BE2C (cell line): Measurements from ENCODE around the gene ADH1A.

Experiments
- DNase-seq: peaks from one replicate; pipeline ENCODE4 v3.0.0-alpha.2; 2020
- H3K27me3 ChIP-seq: fragments of 250-450 bp; sonication (Bioruptor Pico); 2 replicates; pipeline ENCODE4 v1.5.1; 2020; ENCODE audit warnings: mild to moderate bottlenecking
- H3K36me3 ChIP-seq: fragments of 250-450 bp; sonication (Bioruptor Pico); 2 replicates; pipeline ENCODE4 v1.5.1; 2020; ENCODE audit warnings: mild to moderate bottlenecking
- H3K4me1 ChIP-seq: fragments of 250-450 bp; sonication (Bioruptor Pico); 2 replicates; pipeline ENCODE4 v1.5.1; 2020
- H3K4me3 ChIP-seq: 2 replicates; pipeline ENCODE4 v1.5.1; 2011; ENCODE audit warnings: low read depth, low read length
- H3K9me3 ChIP-seq: fragments of 250-450 bp; sonication (Bioruptor Pico); 2 replicates; pipeline ENCODE4 v1.5.1; 2020
- CTCF ChIP-seq: IDR thresholded peaks from 2 replicates; pipeline ENCODE4 v1.5.1; 2012; ENCODE audit warnings: mild to moderate bottlenecking, low read depth, low read length

ADH1A gene

GRCh38 chr4:99315839-99316238 lies 25.1 kb upstream of the ADH1A start:
- Histone ChIP-seq H3K36me3 (no peaks in the 10 kb centered on the region), H3K4me1 (no peaks in the 10 kb centered on the region), H3K9me3 (no peaks in the 10 kb centered on the region), H3K27me3 (no peaks in the 10 kb centered on the region), H3K4me3 (no peak overlapping the region)
- TF ChIP-seq CTCF, result no peak
- no peak for DNase-seq

DNA sequence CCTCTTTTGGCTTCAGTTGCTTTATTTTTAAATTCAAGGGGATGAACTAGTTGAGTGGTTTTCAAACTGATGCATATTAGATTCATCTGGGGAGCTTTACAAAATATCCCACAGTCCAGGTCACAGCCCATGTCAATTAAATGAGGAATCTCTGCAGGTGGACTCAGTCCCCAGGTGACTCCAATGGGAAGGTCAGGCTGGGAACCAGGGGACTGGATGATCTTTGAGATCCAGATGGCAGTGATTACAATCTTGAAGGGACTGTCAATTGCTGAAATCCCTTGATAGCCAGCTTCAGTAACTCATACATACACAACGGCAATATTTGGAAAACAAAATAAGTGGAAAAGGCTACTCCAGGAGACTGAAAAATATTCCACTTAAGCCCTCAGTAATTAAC lies 23.4 kb upstream of the ADH1A start:
- Histone ChIP-seq H3K36me3 (no peaks in the 10 kb centered on the region), H3K4me1 (no peaks in the 10 kb centered on the region), H3K9me3 (no peaks in the 10 kb centered on the region), H3K4me3 (no peak overlapping the region), H3K27me3 (no peaks in the 10 kb centered on the region)
- no peak for TF ChIP-seq CTCF
- no peak for DNase-seq

GRCh38 chr4:99310389-99310788 lies 19.6 kb upstream of the ADH1A start:
- no peak for TF ChIP-seq CTCF
- no peaks in the 10 kb centered on the region for H3K27me3 ChIP-seq
- H3K36me3 ChIP-seq, result no peaks in the 10 kb centered on the region
- no peak for DNase-seq
- no peaks in the 10 kb centered on the region for H3K4me1 ChIP-seq
- no peaks in the 10 kb centered on the region for H3K9me3 ChIP-seq
- no peak overlapping the region for H3K4me3 ChIP-seq

DNA sequence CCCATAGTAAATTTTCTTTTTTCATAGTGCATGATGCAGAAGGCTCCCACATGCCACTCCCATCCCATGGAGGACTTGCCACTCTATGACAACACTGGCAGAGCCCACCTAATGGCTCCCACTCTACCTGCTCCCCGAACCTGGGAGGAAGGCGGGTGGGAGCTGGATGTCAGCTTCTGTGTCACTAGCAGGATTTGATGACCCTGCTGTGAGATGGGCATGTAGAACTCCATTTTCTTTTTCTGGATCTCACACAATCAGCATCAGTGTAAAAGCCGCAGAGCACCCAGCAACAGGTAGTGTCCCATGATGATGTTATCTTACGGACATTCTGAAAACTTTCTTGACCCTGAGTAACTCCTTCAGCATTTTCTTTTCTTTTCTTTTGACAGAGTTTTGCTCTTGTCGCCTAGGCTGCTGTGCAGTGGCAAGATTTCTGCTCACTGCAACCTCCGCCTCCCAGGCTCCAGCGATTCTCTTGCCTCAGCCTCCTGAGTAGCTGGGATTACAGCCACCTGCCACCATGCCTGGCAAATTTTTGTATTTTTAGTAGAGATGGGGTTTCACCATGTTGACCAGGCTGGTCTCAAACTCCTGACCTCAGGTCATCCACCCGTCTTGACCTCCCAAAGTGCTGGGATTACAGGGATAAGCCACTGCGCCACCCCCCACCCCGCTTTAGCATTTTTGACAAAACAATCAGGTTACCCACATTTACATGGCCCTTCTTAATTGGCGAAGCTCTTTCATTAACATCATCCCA lies 15.0 kb upstream of the ADH1A start:
- Histone ChIP-seq H3K27me3 (no peaks in the 10 kb centered on the region), H3K4me3 (no peak overlapping the region), H3K36me3 (no peaks in the 10 kb centered on the region), H3K4me1 (no peaks in the 10 kb centered on the region), H3K9me3 (no peaks in the 10 kb centered on the region)
- no peak for DNase-seq
- no peak for TF ChIP-seq CTCF

DNA sequence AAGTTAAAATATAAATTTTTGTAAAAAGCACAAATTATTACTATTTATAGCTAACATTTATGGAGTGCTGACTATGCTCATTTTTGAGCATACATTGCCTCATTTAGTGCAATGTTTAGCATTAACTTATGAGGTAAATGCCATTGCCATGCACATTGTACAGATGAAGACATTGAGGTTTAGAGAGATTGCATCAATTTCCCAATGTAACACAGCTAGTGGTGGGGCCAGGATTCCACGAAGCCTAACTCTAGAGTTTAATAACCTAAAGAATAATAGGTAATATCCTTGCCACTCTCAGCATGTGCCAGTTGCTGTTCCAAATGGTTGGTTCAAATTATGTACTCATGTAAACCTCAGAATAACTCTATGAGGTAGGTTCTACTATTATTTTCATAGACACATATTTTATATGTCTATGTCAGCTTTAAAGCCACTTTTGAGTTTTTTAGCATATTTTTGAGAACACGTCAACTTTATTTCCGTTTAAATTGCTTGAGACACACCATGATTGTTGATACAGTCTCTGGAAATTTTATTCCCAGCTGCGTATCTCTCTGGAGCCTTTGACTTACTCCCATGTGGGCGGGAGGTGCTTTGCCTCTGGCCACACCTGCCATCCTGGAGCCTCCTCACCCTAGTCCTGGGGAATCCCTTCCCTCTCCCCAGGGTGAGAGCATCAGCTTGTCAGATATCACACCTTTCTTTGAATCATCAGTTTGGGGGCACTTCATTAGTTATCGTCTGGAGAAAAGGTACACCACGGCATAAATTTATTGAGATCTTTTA lies 10.8 kb upstream of the ADH1A start:
- no peaks in the 10 kb centered on the region for H3K27me3 ChIP-seq
- no peak overlapping the region for H3K4me3 ChIP-seq
- no peaks in the 10 kb centered on the region for H3K9me3 ChIP-seq
- no peak for TF ChIP-seq CTCF
- no peaks in the 10 kb centered on the region for H3K36me3 ChIP-seq
- DNase-seq, result no peak
- H3K4me1 ChIP-seq, result no peaks in the 10 kb centered on the region

DNA sequence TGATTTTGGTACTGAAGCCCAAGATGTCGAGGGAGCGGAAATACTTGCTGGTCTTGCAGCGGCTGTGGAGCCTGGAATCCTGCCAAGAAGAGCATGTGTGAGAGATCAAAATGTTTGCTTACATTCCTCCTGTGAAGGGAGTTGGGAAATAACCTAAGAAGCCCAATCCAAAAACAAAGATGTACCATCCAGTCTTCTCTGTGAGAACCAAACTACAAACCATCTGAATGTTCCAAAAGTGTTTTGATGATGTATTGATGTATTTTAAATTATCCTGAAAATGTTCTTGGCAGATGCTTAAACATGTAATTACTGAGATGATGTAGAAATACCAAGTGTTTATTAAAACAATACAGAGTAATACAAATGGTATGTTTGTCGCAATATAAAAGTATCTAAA lies 10.1 kb upstream of the ADH1A start:
- H3K4me3 ChIP-seq, result no peak overlapping the region
- no peaks in the 10 kb centered on the region for H3K27me3 ChIP-seq
- H3K36me3 ChIP-seq, result no peaks in the 10 kb centered on the region
- H3K4me1 ChIP-seq, result no peaks in the 10 kb centered on the region
- no peak for TF ChIP-seq CTCF
- DNase-seq, result no peak
- no peaks in the 10 kb centered on the region for H3K9me3 ChIP-seq
